HCT116 (cell line): ENCODE results near the gene INF2. TPM values are rescaled to one million over a fixed set of nuclear protein-coding genes. Genes with fewer than 3 reads are reported as not detected.

Source experiments
- ATAC-seq: fragments of 200-7000 bp; cut with Tn5 transposase; 2 replicates; pipeline ENCODE4 v1.9.1; 2020; ENCODE audit warnings: mild to moderate bottlenecking, moderate library complexity
- BruUV-seq: library from RNA; stranded (reverse); fragments of 400-500 nt; replicated peaks from 2 replicates; lab custom pipeline; 2021; lab: Mats Ljungman, UMichigan
- CTCF ChIA-PET: fragments of 300-600 bp; sonication (Branson Sonifier 250); formaldehyde crosslinking; loops from one replicate; lab custom pipeline; 2021; ENCODE audit warnings: antibody characterized with exemption; lab: Charles Lee
- POLR2A ChIA-PET: fragments of 300-600, 350-600 bp; sonication (Branson Sonifier 250); formaldehyde crosslinking; loops from one replicate; lab custom pipeline; 2021; ENCODE audit warnings: antibody characterized with exemption; lab: Charles Lee
- RAD21 ChIA-PET, 2 experiments: fragments of 300-600 bp; sonication (Branson Sonifier 250); formaldehyde crosslinking; loops; one replicate each; lab custom pipeline; 2023; ENCODE audit warnings: low total read pairs in 2 of 2; ENCODE audit not compliant: uncharacterized antibody in 2 of 2, unreplicated experiment in 2 of 2, low non-redundant PET in 1 of 2; lab: Charles Lee
- DNase-seq: peaks from one replicate; pipeline ENCODE4 v3.0.0-alpha.2; 2010; ENCODE audit warnings: low read depth, low spot score
- H2AFZ ChIP-seq: fragments of 200-600 bp; shearing (Covaris generic), sonication (generic); 2 replicates; pipeline ENCODE4 v1.6.1; 2017; ENCODE audit warnings: low read depth, mixed run types, mixed read lengths, antibody characterized with exemption, low read length; ENCODE audit not compliant: poor library complexity, severe bottlenecking
- H3K27ac ChIP-seq: 2 replicates; pipeline ENCODE4 v1.5.1; 2012; ENCODE audit warnings: low read depth, low read length
- H3K27me3 ChIP-seq: fragments of 200-600 bp; sonication (generic); 2 replicates; pipeline ENCODE4 v1.6.1; 2016; ENCODE audit warnings: mixed run types, low read length, mixed read lengths; ENCODE audit not compliant: insufficient read depth
- H3K36me3 ChIP-seq, 2 experiments: fragments of 200-500 bp in 1 of 2; fragments of 200-600 bp in 1 of 2; sonication (Bioruptor generic) in 1 of 2; sonication (generic) in 1 of 2; 2 replicates each; pipeline versions ENCODE4 v1.5.1 to v1.6.1; 2014 to 2016; ENCODE audit warnings: low read length in 2 of 2, inconsistent platforms in 1 of 2, mixed read lengths in 1 of 2, mixed run types in 1 of 2; ENCODE audit not compliant: insufficient read depth in 2 of 2, control insufficient read depth in 1 of 2
- H3K4me1 ChIP-seq, 2 experiments: fragments of 200-600 bp in 1 of 2; sonication (generic) in 1 of 2; 2 replicates each; pipeline versions ENCODE4 v1.5.1 to v1.6.1; 2012 to 2017; ENCODE audit warnings: low read length in 2 of 2, inconsistent platforms in 1 of 2, mild to moderate bottlenecking in 1 of 2, mixed read lengths in 1 of 2, mixed run types in 1 of 2, moderate library complexity in 1 of 2; ENCODE audit not compliant: insufficient read depth in 2 of 2, control insufficient read depth in 1 of 2
- H3K4me2 ChIP-seq: fragments of 200-600 bp; sonication (generic); 2 replicates; pipeline ENCODE4 v1.6.1; 2017; ENCODE audit warnings: mixed run types, low read length, mixed read lengths
- H3K4me3 ChIP-seq, 2 experiments: fragments of 200-600 bp in 1 of 2; sonication (generic) in 1 of 2; replicated peaks in 1 of 2; 2 replicates each; pipeline ENCODE4 v1.5.1; 2011 to 2016; ENCODE audit warnings: low read length in 2 of 2, control low read depth in 1 of 2, low read depth in 1 of 2, mild to moderate bottlenecking in 1 of 2, mixed read lengths in 1 of 2, mixed run types in 1 of 2
- H3K79me2 ChIP-seq: fragments of 200-600 bp; sonication (generic); 2 replicates; pipeline ENCODE4 v1.6.1; 2017; ENCODE audit warnings: mild to moderate bottlenecking, mixed run types, low read length, moderate library complexity, mixed read lengths; ENCODE audit not compliant: insufficient read depth
- H3K9ac ChIP-seq: fragments of 200-600 bp; sonication (generic); 2 replicates; pipeline ENCODE4 v1.6.1; 2016; ENCODE audit warnings: low read length, mixed read lengths
- H3K9me2 ChIP-seq: fragments of 200-600 bp; sonication (generic), shearing (Covaris generic); 2 replicates; pipeline ENCODE4 v1.6.1; 2017; ENCODE audit warnings: mixed run types, mild to moderate bottlenecking, moderate library complexity; ENCODE audit not compliant: insufficient read depth
- H3K9me3 ChIP-seq, 2 experiments: fragments of 200-500 bp in 1 of 2; fragments of 200-600 bp in 1 of 2; sonication (Bioruptor generic) in 1 of 2; sonication (generic) in 1 of 2; 2 replicates each; pipeline ENCODE4 v1.6.1; 2014 to 2017; ENCODE audit warnings: low read length in 2 of 2, mixed read lengths in 2 of 2, inconsistent platforms in 1 of 2, low read depth in 1 of 2, mild to moderate bottlenecking in 1 of 2, mixed run types in 1 of 2, moderate library complexity in 1 of 2; ENCODE audit not compliant: control insufficient read depth in 1 of 2, insufficient read depth in 1 of 2
- H4K20me1 ChIP-seq: fragments of 200-600 bp; sonication (generic), shearing (Covaris generic); 2 replicates; pipeline ENCODE4 v1.6.1; 2017; ENCODE audit warnings: mixed run types, mild to moderate bottlenecking, moderate library complexity; ENCODE audit not compliant: insufficient read depth
- CBX3 ChIP-seq: IDR thresholded peaks from 2 replicates; pipeline ENCODE4 v1.6.1; 2012; ENCODE audit warnings: low read depth
- CEBPB ChIP-seq: IDR thresholded peaks from 2 replicates; pipeline ENCODE4 v1.6.1; 2012; ENCODE audit warnings: low read depth
- EGR1 ChIP-seq: IDR thresholded peaks from 2 replicates; pipeline ENCODE4 v1.6.1; 2012; ENCODE audit warnings: low read depth
- ELF1 ChIP-seq: IDR thresholded peaks from 2 replicates; pipeline ENCODE4 v1.6.1; 2012; ENCODE audit warnings: low read depth, borderline replicate concordance
- JUND ChIP-seq: IDR thresholded peaks from 2 replicates; pipeline ENCODE4 v1.6.1; 2012
- POLR2A ChIP-seq: IDR thresholded peaks from 2 replicates; pipeline ENCODE4 v1.7.0; 2011; ENCODE audit warnings: borderline replicate concordance; ENCODE audit not compliant: insufficient read depth, insufficient read length; ENCODE audit errors: extremely low read depth
- POLR2AphosphoS5 ChIP-seq: IDR thresholded peaks from 2 replicates; pipeline ENCODE4 v1.6.1; 2011; ENCODE audit warnings: mild to moderate bottlenecking, low read depth, low read length, moderate library complexity
- RAD21 ChIP-seq: IDR thresholded peaks from 2 replicates; pipeline ENCODE4 v1.6.1; 2012; ENCODE audit warnings: low read depth, mild to moderate bottlenecking
- SIN3A ChIP-seq: IDR thresholded peaks from 2 replicates; pipeline ENCODE4 v1.6.1; 2012; ENCODE audit warnings: low read depth
- SP1 ChIP-seq: IDR thresholded peaks from 2 replicates; pipeline ENCODE4 v1.6.1; 2012; ENCODE audit warnings: low read depth
- SRF ChIP-seq: IDR thresholded peaks from 2 replicates; pipeline ENCODE4 v1.6.1; 2012; ENCODE audit warnings: low read depth
- ZNF274 ChIP-seq: fragments of 200-500 bp; sonication (Bioruptor generic); IDR thresholded peaks from 2 replicates; pipeline ENCODE4 v1.6.1; 2014; ENCODE audit warnings: mild to moderate bottlenecking, low read depth, low read length, inconsistent platforms
- intact Hi-C: fragments of 100-400 bp; cut with micrococcal nuclease; formaldehyde crosslinking; loops from 2 replicates; pipeline ENCODE4 v1.10.0; 2022
- total RNA-seq: library from RNA; stranded (reverse); gene quantifications from one replicate; pipeline ENCODE4 v1.2.1, GENCODE V29; 2021; ENCODE audit not compliant: unreplicated experiment
- TF ChIP-seq, protein P1 (sequence below): IDR thresholded peaks from 2 replicates; pipeline ENCODE4 v1.6.1; 2011; ENCODE audit warnings: mild to moderate bottlenecking, low read length, moderate library complexity; ENCODE audit not compliant: insufficient replicate concordance; ENCODE audit errors: extremely low read depth
- TF ChIP-seq, protein P2 (sequence below): IDR thresholded peaks from 2 replicates; pipeline ENCODE4 v1.6.1; 2012; ENCODE audit warnings: low read depth
- TF ChIP-seq, protein P3 (sequence below), 3 experiments: fragments of 200-600 bp in 1 of 3; sonication (generic) in 1 of 3; IDR thresholded peaks in 2 of 3; conservative IDR thresholded peaks in 1 of 3; 2 replicates each; pipeline ENCODE4 v1.5.1; 2012 to 2017; ENCODE audit warnings: low read depth in 2 of 3, low read length in 2 of 3, antibody characterized with exemption in 1 of 3, borderline replicate concordance in 1 of 3, control low read depth in 1 of 3, mild to moderate bottlenecking in 1 of 3, mixed read lengths in 1 of 3, mixed run types in 1 of 3, moderate library complexity in 1 of 3; ENCODE audit not compliant: insufficient read depth in 1 of 3

Gene INF2
- total RNA-seq, 1 experiment from 2014 or later, result 95.8 TPM

DNA sequence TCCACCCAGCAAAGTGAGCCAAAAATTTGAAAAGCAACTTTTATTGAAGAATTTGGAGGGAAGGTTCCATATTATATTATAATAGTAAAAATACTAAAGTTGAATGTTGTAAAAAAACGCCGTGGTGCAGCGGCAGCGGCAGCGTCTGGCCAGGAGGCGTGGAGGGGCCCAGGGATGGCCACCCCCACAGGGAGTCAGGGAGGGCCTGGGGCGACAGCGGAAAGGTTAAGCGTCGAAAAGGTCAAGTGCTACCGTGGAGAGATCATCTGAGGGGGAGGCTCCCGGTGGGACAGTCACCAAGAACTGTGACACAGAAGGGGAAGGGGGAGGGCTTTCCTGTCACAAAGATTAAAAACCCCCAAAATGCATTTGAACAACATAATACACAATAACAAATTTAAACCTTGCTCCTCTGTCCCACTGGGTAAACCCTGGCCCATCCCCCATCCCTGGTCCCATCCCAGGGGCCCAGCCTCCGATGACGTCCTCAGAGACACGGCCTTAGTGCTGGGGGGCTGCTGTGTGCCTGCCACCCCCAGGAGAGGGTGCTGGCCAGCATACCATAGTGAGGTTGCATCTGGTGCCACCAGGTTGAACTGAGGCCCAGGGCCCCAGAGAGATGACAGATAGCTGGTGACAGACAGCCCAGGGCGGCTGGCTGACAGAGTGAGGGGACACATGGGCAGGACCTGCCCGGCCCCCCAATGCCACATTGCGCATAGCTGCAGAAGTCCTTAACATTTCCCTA lies 80.1 kb downstream of the INF2 start:
- ATAC-seq, result no peak
- intact Hi-C loops, result loop anchor here (2.0 kb wide), 1 partner anchor 275 kb away; no protein-coding TSS in a partner anchor
- H3K36me3 ChIP-seq, result peaks cover 0 to 37% of the 10 kb centered on the region in 2 experiments; a peak in 3 of 4 replicates
- no peaks in the 10 kb centered on the region for H3K79me2 ChIP-seq
- H3K4me1 ChIP-seq, result peaks cover 3 to 9% of the 10 kb centered on the region in 2 experiments; a peak in 3 of 4 replicates
- no peak overlapping the region for H3K4me2 ChIP-seq
- no peak overlapping the region for H3K9ac ChIP-seq
- no peaks in the 10 kb centered on the region for H3K27me3 ChIP-seq
- TF ChIP-seq RAD21 (no peak), SP1 (no peak), SIN3A (no peak), JUND (no peak), EGR1 (no peak), POLR2A (no peak), CBX3 (no peak), ZNF274 (no peak), SRF (no peak), ELF1 (no peak), POLR2AphosphoS5 (no peak), CEBPB (no peak)
- TF ChIP-seq, protein P1, sequence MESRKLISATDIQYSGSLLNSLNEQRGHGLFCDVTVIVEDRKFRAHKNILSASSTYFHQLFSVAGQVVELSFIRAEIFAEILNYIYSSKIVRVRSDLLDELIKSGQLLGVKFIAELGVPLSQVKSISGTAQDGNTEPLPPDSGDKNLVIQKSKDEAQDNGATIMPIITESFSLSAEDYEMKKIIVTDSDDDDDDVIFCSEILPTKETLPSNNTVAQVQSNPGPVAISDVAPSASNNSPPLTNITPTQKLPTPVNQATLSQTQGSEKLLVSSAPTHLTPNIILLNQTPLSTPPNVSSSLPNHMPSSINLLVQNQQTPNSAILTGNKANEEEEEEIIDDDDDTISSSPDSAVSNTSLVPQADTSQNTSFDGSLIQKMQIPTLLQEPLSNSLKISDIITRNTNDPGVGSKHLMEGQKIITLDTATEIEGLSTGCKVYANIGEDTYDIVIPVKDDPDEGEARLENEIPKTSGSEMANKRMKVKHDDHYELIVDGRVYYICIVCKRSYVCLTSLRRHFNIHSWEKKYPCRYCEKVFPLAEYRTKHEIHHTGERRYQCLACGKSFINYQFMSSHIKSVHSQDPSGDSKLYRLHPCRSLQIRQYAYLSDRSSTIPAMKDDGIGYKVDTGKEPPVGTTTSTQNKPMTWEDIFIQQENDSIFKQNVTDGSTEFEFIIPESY, result no peak
- TF ChIP-seq, protein P2, sequence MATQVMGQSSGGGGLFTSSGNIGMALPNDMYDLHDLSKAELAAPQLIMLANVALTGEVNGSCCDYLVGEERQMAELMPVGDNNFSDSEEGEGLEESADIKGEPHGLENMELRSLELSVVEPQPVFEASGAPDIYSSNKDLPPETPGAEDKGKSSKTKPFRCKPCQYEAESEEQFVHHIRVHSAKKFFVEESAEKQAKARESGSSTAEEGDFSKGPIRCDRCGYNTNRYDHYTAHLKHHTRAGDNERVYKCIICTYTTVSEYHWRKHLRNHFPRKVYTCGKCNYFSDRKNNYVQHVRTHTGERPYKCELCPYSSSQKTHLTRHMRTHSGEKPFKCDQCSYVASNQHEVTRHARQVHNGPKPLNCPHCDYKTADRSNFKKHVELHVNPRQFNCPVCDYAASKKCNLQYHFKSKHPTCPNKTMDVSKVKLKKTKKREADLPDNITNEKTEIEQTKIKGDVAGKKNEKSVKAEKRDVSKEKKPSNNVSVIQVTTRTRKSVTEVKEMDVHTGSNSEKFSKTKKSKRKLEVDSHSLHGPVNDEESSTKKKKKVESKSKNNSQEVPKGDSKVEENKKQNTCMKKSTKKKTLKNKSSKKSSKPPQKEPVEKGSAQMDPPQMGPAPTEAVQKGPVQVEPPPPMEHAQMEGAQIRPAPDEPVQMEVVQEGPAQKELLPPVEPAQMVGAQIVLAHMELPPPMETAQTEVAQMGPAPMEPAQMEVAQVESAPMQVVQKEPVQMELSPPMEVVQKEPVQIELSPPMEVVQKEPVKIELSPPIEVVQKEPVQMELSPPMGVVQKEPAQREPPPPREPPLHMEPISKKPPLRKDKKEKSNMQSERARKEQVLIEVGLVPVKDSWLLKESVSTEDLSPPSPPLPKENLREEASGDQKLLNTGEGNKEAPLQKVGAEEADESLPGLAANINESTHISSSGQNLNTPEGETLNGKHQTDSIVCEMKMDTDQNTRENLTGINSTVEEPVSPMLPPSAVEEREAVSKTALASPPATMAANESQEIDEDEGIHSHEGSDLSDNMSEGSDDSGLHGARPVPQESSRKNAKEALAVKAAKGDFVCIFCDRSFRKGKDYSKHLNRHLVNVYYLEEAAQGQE, result no peak
- TF ChIP-seq, protein P3, sequence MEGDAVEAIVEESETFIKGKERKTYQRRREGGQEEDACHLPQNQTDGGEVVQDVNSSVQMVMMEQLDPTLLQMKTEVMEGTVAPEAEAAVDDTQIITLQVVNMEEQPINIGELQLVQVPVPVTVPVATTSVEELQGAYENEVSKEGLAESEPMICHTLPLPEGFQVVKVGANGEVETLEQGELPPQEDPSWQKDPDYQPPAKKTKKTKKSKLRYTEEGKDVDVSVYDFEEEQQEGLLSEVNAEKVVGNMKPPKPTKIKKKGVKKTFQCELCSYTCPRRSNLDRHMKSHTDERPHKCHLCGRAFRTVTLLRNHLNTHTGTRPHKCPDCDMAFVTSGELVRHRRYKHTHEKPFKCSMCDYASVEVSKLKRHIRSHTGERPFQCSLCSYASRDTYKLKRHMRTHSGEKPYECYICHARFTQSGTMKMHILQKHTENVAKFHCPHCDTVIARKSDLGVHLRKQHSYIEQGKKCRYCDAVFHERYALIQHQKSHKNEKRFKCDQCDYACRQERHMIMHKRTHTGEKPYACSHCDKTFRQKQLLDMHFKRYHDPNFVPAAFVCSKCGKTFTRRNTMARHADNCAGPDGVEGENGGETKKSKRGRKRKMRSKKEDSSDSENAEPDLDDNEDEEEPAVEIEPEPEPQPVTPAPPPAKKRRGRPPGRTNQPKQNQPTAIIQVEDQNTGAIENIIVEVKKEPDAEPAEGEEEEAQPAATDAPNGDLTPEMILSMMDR (IDR thresholded peaks at IDR 0.05 in 2 of 3, conservative IDR thresholded peaks at IDR 0.05 in 1 of 3; ENCODE audit: borderline replicate concordance in 1 of 3, insufficient read depth in 1 of 3, low read depth in 2 of 3, low read length in 2 of 3), result no peak
- peaks cover 0 to 11% of the 10 kb centered on the region in 2 experiments; a peak in 2 of 4 replicates for H3K9me3 ChIP-seq
- POLR2A ChIA-PET, result interaction anchor here (1.1 kb wide), 1 partner anchor 17 kb away, joined by 5 read pairs; the partner anchor contains the start of gene SIVA1
- H4K20me1 ChIP-seq, result no peaks in the 10 kb centered on the region
- no peak overlapping the region for H3K4me3 ChIP-seq
- RAD21 ChIA-PET, result interaction anchor here in 1 of 2 experiments (1.1 kb wide), 1 partner anchor 101 kb away, joined by 4 read pairs; no protein-coding TSS in a partner anchor
- peak overlapping the region; percentile 44; the same call in 1 of the 2 replicates for H3K27ac ChIP-seq
- no peaks in the 10 kb centered on the region for H3K9me2 ChIP-seq
- DNase-seq, result no peak
- TSS peak; percentile 72 for BruUV-seq
- H2AFZ ChIP-seq, result no peak overlapping the region
- CTCF ChIA-PET, result interaction anchor here (0.6 to 3.1 kb wide), 4 partner anchors 17 to 193 kb away, joined by 3 to 29 read pairs (median 7); partner anchors contain the start of gene SIVA1
